Osteoblast (primary cell): ENCODE results near the gene NOC2L. TPM values are rescaled to one million over a fixed set of nuclear protein-coding genes. Genes with fewer than 3 reads are reported as not detected.

Experiments used
- DNase-seq: peaks from one replicate; pipeline ENCODE4 v3.0.0; 2011; ENCODE audit warnings: low spot score, mixed read lengths; ENCODE audit not compliant: insufficient read length; ENCODE audit errors: missing footprints
- H2AFZ ChIP-seq: 2 replicates; pipeline ENCODE4 v1.6.0; 2011; ENCODE audit warnings: mild to moderate bottlenecking, low read length
- H3K27ac ChIP-seq: 2 replicates; pipeline ENCODE4 v1.5.1; 2011; ENCODE audit warnings: mild to moderate bottlenecking, low read depth, low read length, moderate library complexity
- H3K27me3 ChIP-seq: 2 replicates; pipeline ENCODE4 v1.6.0; 2012; ENCODE audit warnings: mild to moderate bottlenecking, control low read depth, inconsistent platforms, low read length, moderate library complexity; ENCODE audit not compliant: insufficient read depth
- H3K36me3 ChIP-seq: 2 replicates; pipeline ENCODE4 v1.5.1; 2011; ENCODE audit warnings: mild to moderate bottlenecking, low read length, control low read depth, moderate library complexity; ENCODE audit not compliant: insufficient read depth
- H3K4me1 ChIP-seq: 2 replicates; pipeline ENCODE4 v1.5.1; 2011; ENCODE audit warnings: mild to moderate bottlenecking, low read length, control low read depth, moderate library complexity; ENCODE audit not compliant: insufficient read depth
- H3K4me2 ChIP-seq: 2 replicates; pipeline ENCODE4 v1.6.0; 2011; ENCODE audit warnings: mild to moderate bottlenecking, low read length; ENCODE audit not compliant: insufficient read depth
- H3K4me3 ChIP-seq: fragments of 200-600 bp; sonication (generic); 3 replicates; pipeline ENCODE4 v1.5.1; 2012; ENCODE audit warnings: mild to moderate bottlenecking, low read length, inconsistent platforms; ENCODE audit not compliant: insufficient read depth
- H3K79me2 ChIP-seq: 2 replicates; pipeline ENCODE4 v1.6.0; 2012; ENCODE audit warnings: mild to moderate bottlenecking, low read length, control low read depth, inconsistent platforms; ENCODE audit not compliant: insufficient read depth
- H3K9me3 ChIP-seq: 2 replicates; pipeline ENCODE4 v1.5.1; 2011; ENCODE audit warnings: low read depth, low read length, control low read depth
- H4K20me1 ChIP-seq: 2 replicates; pipeline ENCODE4 v1.6.0; 2012; ENCODE audit warnings: mild to moderate bottlenecking, low read length, control low read depth; ENCODE audit not compliant: insufficient read depth
- CTCF ChIP-seq: IDR thresholded peaks from 2 replicates; pipeline ENCODE4 v1.5.1; 2011; ENCODE audit warnings: mild to moderate bottlenecking, low read depth, low read length, moderate library complexity; ENCODE audit errors: extremely low read depth
- total RNA-seq: library from RNA; depleted of rRNA; stranded (reverse); fragments of >200 nt; gene quantifications from 2 replicates; pipeline ENCODE4 v1.2.3, GENCODE V29; 2012

NOC2L gene
- total RNA-seq, 1 donor, result 47.8 TPM

DNA sequence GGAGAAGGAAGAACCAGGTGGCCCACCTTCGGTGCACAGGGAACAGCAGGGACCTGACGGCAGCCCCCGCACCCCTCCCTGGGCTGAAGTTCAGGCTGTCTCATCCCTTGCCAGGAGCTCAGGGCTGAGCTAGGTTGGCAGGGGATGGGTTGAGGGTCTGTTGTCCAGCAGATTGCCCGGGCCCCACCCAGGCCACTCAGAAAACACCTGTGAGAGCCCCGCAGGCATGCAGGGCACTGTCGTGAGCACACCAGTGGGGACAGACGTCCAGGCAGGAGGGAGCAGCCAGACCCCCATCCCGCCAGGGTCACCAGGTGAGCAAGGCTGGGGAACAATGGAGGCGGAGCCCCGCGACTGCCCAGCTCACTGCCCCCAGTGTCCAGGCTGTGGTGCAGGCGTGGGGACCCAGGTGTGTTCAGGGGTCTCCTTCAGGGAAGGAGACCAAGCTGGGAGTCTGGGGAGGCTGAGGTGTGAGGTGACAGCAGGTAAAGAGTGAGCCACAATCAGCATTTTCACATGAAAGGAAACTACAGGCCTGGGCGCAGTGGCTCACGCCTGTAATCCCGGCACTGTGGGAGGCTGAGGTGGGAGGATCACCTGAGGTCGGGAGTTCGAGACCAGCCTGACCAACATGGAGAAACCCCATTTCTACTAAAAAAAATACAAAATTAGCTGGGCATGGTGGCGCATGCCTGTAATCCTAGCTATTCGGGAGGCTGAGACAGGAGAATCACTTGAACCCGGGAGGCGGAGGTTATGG lies 44.7 kb downstream of the NOC2L start:
- Histone ChIP-seq H4K20me1 (no peaks in the 10 kb centered on the region), H3K4me3 (no peak overlapping the region), H3K9me3 (no peaks in the 10 kb centered on the region), H3K27me3 (peaks cover 55% of the 10 kb centered on the region), H3K79me2 (no peaks in the 10 kb centered on the region), H3K36me3 (no peaks in the 10 kb centered on the region), H2AFZ (no peak overlapping the region), H3K4me2 (no peak overlapping the region), H3K4me1 (peaks cover 13% of the 10 kb centered on the region), H3K27ac (no peak overlapping the region)
- peak; percentile 68 for DNase-seq
- no peak for TF ChIP-seq CTCF

GRCh38 chr1:913491-914130 lies 45.4 kb downstream of the NOC2L start:
- H3K27me3 ChIP-seq, result peaks cover 48% of the 10 kb centered on the region
- H3K27ac ChIP-seq, result no peak overlapping the region
- no peak overlapping the region for H3K4me2 ChIP-seq
- H3K4me3 ChIP-seq, result no peak overlapping the region
- TF ChIP-seq CTCF, result no peak
- peaks cover 13% of the 10 kb centered on the region for H3K4me1 ChIP-seq
- H3K79me2 ChIP-seq, result no peaks in the 10 kb centered on the region
- no peaks in the 10 kb centered on the region for H3K9me3 ChIP-seq
- H2AFZ ChIP-seq, result no peak overlapping the region
- DNase-seq, result peak; percentile 72
- H3K36me3 ChIP-seq, result no peaks in the 10 kb centered on the region
- H4K20me1 ChIP-seq, result no peaks in the 10 kb centered on the region

DNA sequence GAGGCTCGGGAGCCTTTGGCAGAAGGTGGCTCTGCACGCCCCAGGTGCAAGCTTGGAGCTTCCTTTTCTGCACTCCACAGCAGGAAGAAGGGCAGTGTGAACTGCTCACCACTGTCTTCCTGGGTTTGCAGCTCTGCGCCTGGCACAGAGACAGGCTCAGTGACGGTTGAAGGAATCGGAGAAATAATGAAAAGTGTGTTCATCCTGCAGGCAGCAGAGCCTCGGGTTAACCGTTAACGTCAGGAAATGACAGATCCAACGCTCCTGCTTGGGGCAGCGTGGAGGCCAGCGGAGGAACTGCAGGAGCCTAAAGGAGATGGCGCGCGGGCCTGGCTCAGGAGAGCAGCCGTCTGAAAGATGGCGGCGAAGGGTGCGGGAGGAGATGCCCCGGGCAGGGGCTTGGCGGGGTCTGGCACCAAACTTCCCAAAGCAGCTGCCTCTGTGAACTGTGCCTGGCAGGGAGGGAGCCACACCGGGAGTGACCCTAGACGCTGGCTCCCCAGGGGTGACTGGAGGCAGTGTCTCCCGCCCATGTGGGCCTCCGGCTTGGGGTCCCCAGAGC lies 46.2 kb downstream of the NOC2L start:
- H3K27me3 ChIP-seq, result peaks cover 40% of the 10 kb centered on the region
- peaks cover 13% of the 10 kb centered on the region for H3K4me1 ChIP-seq
- no peaks in the 10 kb centered on the region for H3K79me2 ChIP-seq
- H3K4me2 ChIP-seq, result no peak overlapping the region
- no peaks in the 10 kb centered on the region for H3K36me3 ChIP-seq
- no peak overlapping the region for H3K4me3 ChIP-seq
- no peak overlapping the region for H2AFZ ChIP-seq
- no peaks in the 10 kb centered on the region for H4K20me1 ChIP-seq
- peak; percentile 93 for DNase-seq
- H3K27ac ChIP-seq, result no peak overlapping the region
- peak; percentile 29 for TF ChIP-seq CTCF
- no peaks in the 10 kb centered on the region for H3K9me3 ChIP-seq
